KOPT-K1 (cell line): ENCODE measurements around the gene EPSTI1.

Source experiments
- H3K27ac ChIP-seq: fragments of 200-600 bp; sonication (generic); 2 replicates; pipeline ENCODE4 v1.5.1; 2016; ENCODE audit warnings: antibody characterized with exemption, mild to moderate bottlenecking, low read depth, low read length; ENCODE audit not compliant: poor library complexity, severe bottlenecking
- H3K36me3 ChIP-seq: fragments of 200-600 bp; sonication (generic); 2 replicates; pipeline ENCODE4 v1.5.1; 2017; ENCODE audit warnings: antibody characterized with exemption, mild to moderate bottlenecking, low read length, moderate library complexity; ENCODE audit not compliant: insufficient read depth
- H3K9me3 ChIP-seq: fragments of 200-600 bp; sonication (generic); 2 replicates; pipeline ENCODE4 v1.5.1; 2017; ENCODE audit warnings: antibody characterized with exemption, low read length, mild to moderate bottlenecking; ENCODE audit not compliant: insufficient read depth, poor library complexity, severe bottlenecking

The EPSTI1 gene

DNA sequence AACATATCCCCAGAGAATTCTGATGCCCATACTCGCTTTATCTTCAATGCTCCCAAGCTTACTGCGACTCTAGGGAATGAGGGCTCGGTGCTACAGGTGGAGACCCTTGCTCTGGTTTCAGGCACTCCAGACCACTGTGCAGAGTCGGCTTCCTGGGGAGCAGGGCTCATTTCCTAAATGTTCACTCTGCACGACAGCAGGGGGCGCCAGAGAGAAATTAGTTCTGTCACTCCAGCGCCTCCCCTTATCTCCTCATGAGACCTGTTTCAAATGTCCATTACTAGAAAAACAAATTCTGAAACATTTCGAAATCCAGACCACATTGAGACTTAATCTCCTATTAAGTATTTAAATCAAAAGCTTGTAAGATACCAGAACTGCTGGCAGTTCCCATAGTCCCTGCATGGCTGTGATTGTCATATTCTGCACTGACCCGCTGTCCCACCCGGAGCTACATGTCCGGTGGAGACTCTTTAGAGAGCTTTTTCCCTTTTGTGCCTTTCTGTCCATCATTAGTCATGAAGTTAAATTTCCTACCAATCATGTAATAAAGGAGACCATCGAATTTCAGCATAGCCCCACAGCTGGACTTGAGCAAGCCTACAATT lies 22.4 kb downstream of the EPSTI1 start:
- Histone ChIP-seq H3K27ac (no peak overlapping the region), H3K36me3 (peaks cover 45% of the 10 kb centered on the region), H3K9me3 (no peaks in the 10 kb centered on the region)

DNA sequence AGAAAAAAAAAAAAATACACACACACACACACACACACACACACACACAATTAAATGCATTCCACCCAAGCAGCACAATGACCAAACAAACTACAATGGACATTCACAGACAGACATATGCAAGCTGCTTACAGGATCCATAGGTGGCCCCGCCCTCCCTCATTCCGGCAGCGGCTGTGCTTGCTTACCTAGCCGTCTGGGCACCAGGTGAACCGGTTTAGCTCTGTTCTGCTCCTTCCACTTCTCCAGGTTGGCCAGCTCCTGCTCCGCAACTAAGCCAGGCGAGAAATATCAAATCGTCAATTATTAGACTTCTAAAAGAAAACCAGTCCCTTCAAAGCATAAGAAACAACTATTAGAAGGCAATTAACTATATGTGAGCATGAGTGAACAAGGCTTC lies 23.1 kb downstream of the EPSTI1 start:
- Histone ChIP-seq H3K27ac (no peak overlapping the region), H3K36me3 (peaks cover 53% of the 10 kb centered on the region), H3K9me3 (no peaks in the 10 kb centered on the region)

- H3K9me3 ChIP-seq, result no peaks in the 10 kb centered on the region
- no peak overlapping the region for H3K27ac ChIP-seq
- H3K36me3 ChIP-seq, result peaks cover 65% of the 10 kb centered on the region
These were observed 24.4 kb downstream of the EPSTI1 start for GRCh38 chr13:42967660-42968059.

DNA sequence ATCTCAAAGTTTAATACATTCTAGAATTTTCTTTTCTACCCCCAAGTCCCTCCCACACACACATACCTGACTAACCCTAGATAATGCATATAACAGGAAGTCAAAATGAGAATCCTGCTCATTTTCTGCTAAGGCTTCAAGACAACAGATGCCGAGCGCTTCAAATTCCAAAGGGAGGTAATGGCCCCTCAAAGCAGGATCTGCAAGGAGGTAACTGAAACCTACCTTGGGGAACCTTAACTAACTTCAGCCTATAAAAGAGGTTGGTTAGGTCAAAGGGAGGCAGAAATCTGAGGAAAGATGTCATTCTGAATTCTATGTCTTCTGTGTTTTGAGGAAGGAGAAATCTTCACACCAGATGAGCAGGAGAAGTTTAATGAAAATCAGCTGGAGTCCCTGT lies 26.8 kb downstream of the EPSTI1 start:
- no peaks in the 10 kb centered on the region for H3K9me3 ChIP-seq
- H3K36me3 ChIP-seq, result peaks cover 77% of the 10 kb centered on the region
- H3K27ac ChIP-seq, result no peak overlapping the region

DNA sequence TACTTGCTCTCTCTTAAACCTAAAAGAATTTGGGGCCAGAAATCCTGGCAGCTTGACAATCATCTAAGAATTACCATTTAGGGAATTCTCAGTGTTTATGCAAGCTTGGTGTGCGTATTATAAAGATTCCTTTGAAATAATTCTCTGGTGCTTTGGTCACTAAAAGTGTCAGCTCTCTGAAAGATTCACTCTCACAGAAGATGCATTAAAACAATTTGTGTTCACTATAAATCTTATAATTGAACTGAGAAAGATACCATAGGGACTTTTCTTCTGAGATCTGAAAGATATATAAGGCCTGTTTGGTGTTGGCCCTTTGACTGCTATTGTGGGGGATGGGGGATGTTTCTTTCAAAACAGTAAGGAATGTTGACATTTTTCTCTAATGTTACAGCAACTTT lies 27.3 kb downstream of the EPSTI1 start:
- Histone ChIP-seq H3K9me3 (no peaks in the 10 kb centered on the region), H3K27ac (no peak overlapping the region), H3K36me3 (peaks cover 82% of the 10 kb centered on the region)

GRCh38 chr13:42959615-42960014 lies 32.4 kb downstream of the EPSTI1 start:
- peaks cover 96% of the 10 kb centered on the region for H3K36me3 ChIP-seq
- H3K9me3 ChIP-seq, result no peaks in the 10 kb centered on the region
- H3K27ac ChIP-seq, result no peak overlapping the region

DNA sequence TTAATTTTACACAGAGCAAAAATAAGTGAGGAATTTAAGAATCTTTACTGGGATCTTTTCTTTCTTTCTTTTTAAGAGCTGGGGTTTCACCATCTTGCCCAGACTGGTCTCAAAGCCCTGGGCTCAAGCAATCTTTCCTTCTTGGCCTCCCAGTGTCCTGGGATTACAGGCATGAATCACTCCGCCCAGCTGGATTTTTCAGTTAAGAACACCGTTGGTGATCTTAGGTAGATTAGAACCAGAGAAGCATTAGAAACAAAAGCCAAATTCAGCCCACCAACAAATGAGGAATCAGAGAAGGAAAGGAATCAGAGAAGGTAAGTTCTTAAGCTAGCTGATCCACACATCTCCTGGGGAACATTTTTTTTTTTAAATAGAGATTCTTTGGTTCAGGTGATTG lies 34.2 kb downstream of the EPSTI1 start:
- H3K36me3 ChIP-seq, result peaks cover 96% of the 10 kb centered on the region
- H3K9me3 ChIP-seq, result no peaks in the 10 kb centered on the region
- H3K27ac ChIP-seq, result no peak overlapping the region

DNA sequence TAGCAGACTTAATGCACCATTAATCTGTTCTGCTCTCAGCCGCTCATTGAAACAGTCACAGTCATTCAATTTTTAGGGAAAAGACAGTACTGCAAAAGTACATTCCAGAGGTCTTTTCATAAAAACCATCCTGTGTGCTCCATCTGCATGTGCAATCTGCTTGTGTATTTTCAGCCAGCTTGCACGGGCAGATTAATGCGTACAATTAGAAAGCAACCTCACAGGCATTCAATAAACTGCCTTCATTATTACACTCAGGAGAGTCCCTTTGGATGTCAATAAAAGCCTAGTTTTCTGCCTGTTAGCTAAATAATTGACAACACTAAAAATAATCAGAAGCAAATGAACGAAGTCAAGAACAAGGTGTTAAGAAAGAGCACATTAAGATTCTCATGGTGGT lies 41.9 kb downstream of the EPSTI1 start:
- Histone ChIP-seq H3K9me3 (peaks cover 20% of the 10 kb centered on the region), H3K27ac (no peak overlapping the region), H3K36me3 (peaks cover 88% of the 10 kb centered on the region)

- Histone ChIP-seq H3K9me3 (peaks cover 28% of the 10 kb centered on the region), H3K27ac (no peak overlapping the region), H3K36me3 (peaks cover 86% of the 10 kb centered on the region)
These were observed 44.1 kb downstream of the EPSTI1 start for GRCh38 chr13:42947925-42948324.

DNA sequence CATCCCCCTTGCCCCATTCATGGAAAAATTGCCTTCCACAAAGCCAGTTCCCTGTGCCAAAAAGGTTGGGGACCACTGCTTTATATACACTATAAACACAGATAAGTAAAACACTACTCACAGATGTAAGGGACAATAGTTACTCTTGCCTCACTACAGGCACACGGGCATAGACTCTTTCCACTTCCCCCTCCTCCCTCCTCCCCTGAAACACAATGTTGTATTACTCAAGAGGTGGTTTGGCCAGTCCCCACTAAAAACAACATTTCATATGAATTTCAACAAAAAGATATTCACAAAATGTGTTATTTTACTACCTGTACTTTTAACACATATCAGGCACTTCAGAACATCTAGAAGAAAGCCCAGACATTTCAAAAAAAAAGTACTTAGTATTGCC lies 45.1 kb downstream of the EPSTI1 start:
- peaks cover 22% of the 10 kb centered on the region for H3K9me3 ChIP-seq
- no peak overlapping the region for H3K27ac ChIP-seq
- H3K36me3 ChIP-seq, result peaks cover 78% of the 10 kb centered on the region

- no peak overlapping the region for H3K27ac ChIP-seq
- H3K9me3 ChIP-seq, result no peaks in the 10 kb centered on the region
- H3K36me3 ChIP-seq, result peaks cover 41% of the 10 kb centered on the region
These were observed 62.0 kb downstream of the EPSTI1 start for GRCh38 chr13:42929886-42930535.

DNA sequence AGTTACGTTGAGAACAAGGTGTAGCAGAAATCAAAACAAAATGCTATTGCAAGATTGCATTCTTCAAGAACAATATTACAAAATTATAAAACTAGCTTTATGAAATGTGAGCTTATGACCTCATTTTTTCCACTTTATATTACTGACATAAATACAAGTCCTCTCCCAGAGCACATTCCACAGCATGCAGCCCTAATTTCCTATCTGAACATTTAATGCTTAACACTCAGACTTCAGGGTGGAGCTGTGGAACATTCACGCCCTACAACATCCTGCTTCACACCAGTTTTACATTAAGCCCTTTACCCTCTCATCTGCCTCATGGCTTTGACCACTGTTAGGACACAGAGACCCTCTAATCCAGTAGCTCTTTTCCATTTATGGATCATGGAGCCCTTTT lies 65.5 kb downstream of the EPSTI1 start:
- Histone ChIP-seq H3K36me3 (peaks cover 64% of the 10 kb centered on the region), H3K9me3 (no peaks in the 10 kb centered on the region), H3K27ac (no peak overlapping the region)

DNA sequence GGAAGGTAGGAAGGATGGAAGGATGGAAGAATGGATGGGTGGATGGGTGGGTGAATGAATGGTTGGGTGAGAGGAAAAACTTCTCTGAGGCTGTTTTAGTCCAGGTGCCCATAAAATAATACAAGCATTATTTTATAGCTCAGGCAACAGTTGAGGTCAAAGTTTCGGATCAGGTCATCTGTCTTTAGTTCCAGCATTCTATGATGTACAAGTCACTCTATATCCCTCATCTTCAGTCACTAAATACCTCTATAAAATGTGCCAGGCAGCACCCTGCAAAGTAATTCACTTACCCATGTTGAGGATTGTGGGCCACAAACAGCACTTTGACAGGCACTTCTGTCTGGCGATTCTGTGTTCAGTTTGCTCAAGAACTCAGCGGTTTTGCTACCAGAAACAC lies 66.0 kb downstream of the EPSTI1 start:
- H3K36me3 ChIP-seq, result peaks cover 66% of the 10 kb centered on the region
- H3K27ac ChIP-seq, result no peak overlapping the region
- H3K9me3 ChIP-seq, result no peaks in the 10 kb centered on the region

DNA sequence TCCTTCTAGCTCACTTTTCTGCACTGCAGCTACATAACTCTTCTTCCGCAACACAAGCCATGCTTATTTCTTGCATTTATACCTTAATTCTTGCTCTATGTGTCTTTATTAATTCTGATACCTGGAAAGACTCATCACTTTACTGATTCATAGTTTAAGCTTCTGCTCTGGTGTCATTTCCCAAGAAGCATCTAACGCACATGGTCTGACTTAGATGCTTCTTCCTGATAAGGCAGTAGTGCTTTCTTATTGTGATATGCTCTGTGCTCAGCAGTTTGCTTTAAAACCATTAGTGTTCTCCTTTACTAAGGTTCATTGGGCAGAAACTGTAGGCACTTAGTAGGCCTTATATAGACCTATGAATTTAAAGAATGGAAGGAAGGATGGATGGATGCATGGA lies 66.4 kb downstream of the EPSTI1 start:
- peaks cover 66% of the 10 kb centered on the region for H3K36me3 ChIP-seq
- no peak overlapping the region for H3K27ac ChIP-seq
- H3K9me3 ChIP-seq, result no peaks in the 10 kb centered on the region

DNA sequence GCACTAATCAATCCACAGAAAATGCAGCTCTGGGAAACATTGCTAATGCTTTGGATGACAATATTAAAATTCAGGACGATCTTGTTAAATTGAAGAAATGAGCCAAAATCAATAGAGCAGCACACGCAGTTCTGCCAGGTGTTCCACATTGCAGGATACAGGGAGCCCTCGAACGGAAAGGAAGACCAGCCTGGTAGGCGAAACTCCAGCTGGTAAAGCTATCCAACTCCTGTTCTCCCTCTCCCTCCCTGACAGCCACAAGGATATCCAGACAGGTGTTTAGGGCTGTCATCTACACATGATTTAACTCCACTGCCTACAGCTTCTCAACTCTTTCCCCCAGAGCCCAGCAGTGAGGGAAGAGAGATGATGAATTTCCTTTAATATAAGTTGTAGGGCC lies 67.7 kb downstream of the EPSTI1 start:
- peaks cover 79% of the 10 kb centered on the region for H3K36me3 ChIP-seq
- H3K9me3 ChIP-seq, result no peaks in the 10 kb centered on the region
- no peak overlapping the region for H3K27ac ChIP-seq

GRCh38 chr13:42907745-42908144 lies 84.3 kb downstream of the EPSTI1 start:
- Histone ChIP-seq H3K9me3 (no peaks in the 10 kb centered on the region), H3K27ac (no peak overlapping the region), H3K36me3 (peaks cover 37% of the 10 kb centered on the region)
